ENCODE results near the gene VEZT. TPM values are rescaled to one million over a fixed set of nuclear protein-coding genes. Genes with fewer than 3 reads are reported as not detected.

The VEZT gene
- total and polyA plus RNA-seq, 10 of the 15 experiments (the other 5 are each of a cell fraction or from before 2014, with no cell fraction given): 32.8 to 134 (median 66.2) TPM

DNA sequence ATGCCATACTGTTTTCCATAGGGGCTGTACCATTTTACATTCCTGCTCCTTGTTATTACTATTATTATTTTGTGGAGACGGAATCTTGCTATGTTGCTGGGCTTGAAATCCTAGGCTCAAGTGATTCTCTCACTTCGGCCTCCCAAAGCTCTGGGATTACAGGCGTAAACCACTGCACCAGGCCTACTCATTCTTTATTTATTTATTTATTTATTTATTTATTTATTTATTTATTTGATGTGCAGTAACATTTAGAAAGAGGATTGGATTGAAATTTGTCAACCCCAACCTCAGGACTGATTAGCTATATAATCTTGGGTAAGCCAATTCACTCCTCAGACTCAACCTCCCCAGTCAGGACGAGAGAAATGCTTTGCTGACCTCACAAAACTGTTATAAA is 107.9 kb downstream of the VEZT start:
- WGBS (ENCODE audit: insufficient coverage, insufficient replicate concordance, low lambda C conversion rate, missing lambda C conversion rate): 59% methylated on average over 4 of the region's 4 CpGs
- intact Hi-C loops (cut with micrococcal nuclease; ENCODE audit: unreplicated experiment): no loop called here
- SMC1A ChIA-PET (ENCODE audit: uncharacterized antibody, unreplicated experiment): interaction anchor here (0.6 to 1.1 kb wide), 3 partner anchors 13 to 214 kb away, joined by 3 to 5 read pairs (median 3); no protein-coding TSS in a partner anchor

More for the DNA sequence above, 107.9 kb downstream of the VEZT start:
- TF ChIP-seq TCF12 (IDR thresholded peaks at IDR 0.05; ENCODE audit: low read depth, low read length) (no peak), SIX5 (IDR thresholded peaks at IDR 0.05; ENCODE audit: low read depth, low read length, severe bottlenecking) (no peak), ZZZ3 (IDR thresholded peaks at IDR 0.05; ENCODE audit: control insufficient read depth, insufficient read length, low read depth) (no peak), SUZ12 (IDR thresholded peaks at IDR 0.05; ENCODE audit: unreplicated experiment) (no peak), SMARCA5 (IDR thresholded peaks at IDR 0.05) (no peak), CEBPB (IDR thresholded peaks at IDR 0.05; ENCODE audit: borderline replicate concordance in 1 of 2, low read depth in 2 of 2, low read length in 2 of 2) (no peak), MYB (IDR thresholded peaks at IDR 0.05; ENCODE audit: borderline replicate concordance, low read depth, low read length) (no peak), HDGF (IDR thresholded peaks at IDR 0.05) (no peak), ATF7 (IDR thresholded peaks at IDR 0.05; ENCODE audit: low read depth) (no peak), ZNF207 (IDR thresholded peaks at IDR 0.05; ENCODE audit: borderline replicate concordance) (no peak), PAX5 (IDR thresholded peaks at IDR 0.05; ENCODE audit: borderline replicate concordance, low read depth, low read length) (no peak), SRF (IDR thresholded peaks at IDR 0.05; ENCODE audit: low read depth in 2 of 2, low read length in 2 of 2) (no peak), TCF7 (IDR thresholded peaks at IDR 0.05; ENCODE audit: borderline replicate concordance) (no peak)
- TF ChIP-seq, protein P1, sequence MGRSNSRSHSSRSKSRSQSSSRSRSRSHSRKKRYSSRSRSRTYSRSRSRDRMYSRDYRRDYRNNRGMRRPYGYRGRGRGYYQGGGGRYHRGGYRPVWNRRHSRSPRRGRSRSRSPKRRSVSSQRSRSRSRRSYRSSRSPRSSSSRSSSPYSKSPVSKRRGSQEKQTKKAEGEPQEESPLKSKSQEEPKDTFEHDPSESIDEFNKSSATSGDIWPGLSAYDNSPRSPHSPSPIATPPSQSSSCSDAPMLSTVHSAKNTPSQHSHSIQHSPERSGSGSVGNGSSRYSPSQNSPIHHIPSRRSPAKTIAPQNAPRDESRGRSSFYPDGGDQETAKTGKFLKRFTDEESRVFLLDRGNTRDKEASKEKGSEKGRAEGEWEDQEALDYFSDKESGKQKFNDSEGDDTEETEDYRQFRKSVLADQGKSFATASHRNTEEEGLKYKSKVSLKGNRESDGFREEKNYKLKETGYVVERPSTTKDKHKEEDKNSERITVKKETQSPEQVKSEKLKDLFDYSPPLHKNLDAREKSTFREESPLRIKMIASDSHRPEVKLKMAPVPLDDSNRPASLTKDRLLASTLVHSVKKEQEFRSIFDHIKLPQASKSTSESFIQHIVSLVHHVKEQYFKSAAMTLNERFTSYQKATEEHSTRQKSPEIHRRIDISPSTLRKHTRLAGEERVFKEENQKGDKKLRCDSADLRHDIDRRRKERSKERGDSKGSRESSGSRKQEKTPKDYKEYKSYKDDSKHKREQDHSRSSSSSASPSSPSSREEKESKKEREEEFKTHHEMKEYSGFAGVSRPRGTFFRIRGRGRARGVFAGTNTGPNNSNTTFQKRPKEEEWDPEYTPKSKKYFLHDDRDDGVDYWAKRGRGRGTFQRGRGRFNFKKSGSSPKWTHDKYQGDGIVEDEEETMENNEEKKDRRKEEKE (IDR thresholded peaks at IDR 0.05): no peak
- TF ChIP-seq, protein P2, sequence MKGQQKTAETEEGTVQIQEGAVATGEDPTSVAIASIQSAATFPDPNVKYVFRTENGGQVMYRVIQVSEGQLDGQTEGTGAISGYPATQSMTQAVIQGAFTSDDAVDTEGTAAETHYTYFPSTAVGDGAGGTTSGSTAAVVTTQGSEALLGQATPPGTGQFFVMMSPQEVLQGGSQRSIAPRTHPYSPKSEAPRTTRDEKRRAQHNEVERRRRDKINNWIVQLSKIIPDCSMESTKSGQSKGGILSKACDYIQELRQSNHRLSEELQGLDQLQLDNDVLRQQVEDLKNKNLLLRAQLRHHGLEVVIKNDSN (IDR thresholded peaks at IDR 0.05; ENCODE audit: borderline replicate concordance, extremely low read length, insufficient read depth, low read depth, low read length): no peak
- TF ChIP-seq, protein P3, sequence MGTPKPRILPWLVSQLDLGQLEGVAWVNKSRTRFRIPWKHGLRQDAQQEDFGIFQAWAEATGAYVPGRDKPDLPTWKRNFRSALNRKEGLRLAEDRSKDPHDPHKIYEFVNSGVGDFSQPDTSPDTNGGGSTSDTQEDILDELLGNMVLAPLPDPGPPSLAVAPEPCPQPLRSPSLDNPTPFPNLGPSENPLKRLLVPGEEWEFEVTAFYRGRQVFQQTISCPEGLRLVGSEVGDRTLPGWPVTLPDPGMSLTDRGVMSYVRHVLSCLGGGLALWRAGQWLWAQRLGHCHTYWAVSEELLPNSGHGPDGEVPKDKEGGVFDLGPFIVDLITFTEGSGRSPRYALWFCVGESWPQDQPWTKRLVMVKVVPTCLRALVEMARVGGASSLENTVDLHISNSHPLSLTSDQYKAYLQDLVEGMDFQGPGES (IDR thresholded peaks at IDR 0.05): no peak
- CTCF ChIA-PET: interaction anchor here (0.6 to 1.4 kb wide), 3 partner anchors 9 to 18 kb away, joined by 3 to 4 read pairs (median 4); no protein-coding TSS in a partner anchor
- RAD21 ChIA-PET (ENCODE audit: unreplicated experiment): interaction anchor here (1.4 kb wide), 1 partner anchor 209 kb away, joined by 5 read pairs; no protein-coding TSS in a partner anchor
- in situ Hi-C loops (cut with MboI): no loop called here
- POLR2A ChIA-PET: no interaction called here
- Histone ChIP-seq H4K20me1 (ENCODE audit: control insufficient read depth, insufficient read depth) (no peaks in the 10 kb centered on the region), H3K27ac (ENCODE audit: control insufficient read depth, insufficient read depth) (no peak overlapping the region), H3K9me3 (replicated peaks; ENCODE audit: control insufficient read depth, insufficient read depth, low read length) (no peaks in the 10 kb centered on the region), H3K4me3 (no peak overlapping the region), H3K79me2 (ENCODE audit: control insufficient read depth, insufficient read depth, low read length) (no peaks in the 10 kb centered on the region), H3K36me3 (ENCODE audit: control insufficient read depth in 2 of 2, insufficient read depth in 2 of 2, low read length in 1 of 2) (no peaks in the 10 kb centered on the region), H3K4me1 (ENCODE audit: control insufficient read depth, insufficient read depth, low read length) (no peaks in the 10 kb centered on the region), H3K4me2 (ENCODE audit: control insufficient read depth, insufficient read depth) (no peak overlapping the region), H3K9ac (ENCODE audit: control insufficient read depth, insufficient read depth, low read length) (no peak overlapping the region), H2AFZ (ENCODE audit: control insufficient read depth, low read depth, low read length) (no peak overlapping the region), H3K27me3 (replicated peaks in 1 of 2; ENCODE audit: control insufficient read depth in 2 of 2, insufficient read depth in 2 of 2, low read length in 1 of 2) (no peaks in the 10 kb centered on the region)
- no TSS peak for BruUV-seq (replicated peaks)
- DNase-seq (ENCODE audit: low read depth, low spot score): no peak
- no peak for FAIRE-seq
- no peak for ATAC-seq
